ENCODE data around the gene SCAF1.

The SCAF1 gene

GRCh38 chr19:49677901-49678674 is 36.1 kb downstream of the SCAF1 start:
- DNase-seq, result peak; percentile 88
- Mint-ChIP-seq H3K36me3 (peaks cover 12% of the 10 kb centered on the region), H3K4me3 (peak overlapping the region; percentile 83), H3K27me3 (no peaks in the 10 kb centered on the region), H3K27ac (peak overlapping the region; percentile 90), H3K9me3 (no peaks in the 10 kb centered on the region), H3K4me1 (peaks cover 36% of the 10 kb centered on the region)
- CTCF ChIA-PET, result interaction anchor here (0.5 to 7.4 kb wide), 12 partner anchors 8 to 201 kb away, joined by 3 to 78 read pairs (median 3); partner anchors contain the start of genes NOSIP, PRRG2, RCN3 and RRAS

GRCh38 chr19:49678985-49679770 is 37.2 kb downstream of the SCAF1 start:
- Mint-ChIP-seq H3K27me3 (no peaks in the 10 kb centered on the region), H3K9me3 (no peaks in the 10 kb centered on the region), H3K36me3 (peaks cover 18% of the 10 kb centered on the region), H3K4me1 (peaks cover 36% of the 10 kb centered on the region), H3K27ac (peak overlapping the region; percentile 19), H3K4me3 (no peak overlapping the region)
- CTCF ChIA-PET, result interaction anchor here (0.9 to 7.4 kb wide), 7 partner anchors 7 to 202 kb away, joined by 3 to 78 read pairs (median 3); no protein-coding TSS in a partner anchor
- no peak for DNase-seq

GRCh38 chr19:49679771-49680413 is 37.9 kb downstream of the SCAF1 start:
- peak overlapping the region; percentile 21 for H3K4me3 Mint-ChIP-seq
- DNase-seq, result no peak
- no peaks in the 10 kb centered on the region for H3K9me3 Mint-ChIP-seq
- H3K4me1 Mint-ChIP-seq, result peaks cover 36% of the 10 kb centered on the region
- CTCF ChIA-PET, result interaction anchor here (1.8 to 7.4 kb wide), 3 partner anchors 110 to 175 kb away, joined by 6 to 78 read pairs (median 42); no protein-coding TSS in a partner anchor
- H3K27ac Mint-ChIP-seq, result no peak overlapping the region
- H3K36me3 Mint-ChIP-seq, result peaks cover 22% of the 10 kb centered on the region
- H3K27me3 Mint-ChIP-seq, result no peaks in the 10 kb centered on the region

GRCh38 chr19:49680421-49681351 is 38.7 kb downstream of the SCAF1 start:
- CTCF ChIA-PET, result interaction anchor here (0.5 to 7.4 kb wide), 12 partner anchors 9 to 212 kb away, joined by 3 to 78 read pairs (median 3); partner anchors contain the start of genes PRRG2 and RRAS
- Mint-ChIP-seq H3K4me3 (peak overlapping the region; percentile 21), H3K27me3 (no peaks in the 10 kb centered on the region), H3K36me3 (peaks cover 30% of the 10 kb centered on the region), H3K27ac (peak overlapping the region; percentile 19), H3K4me1 (peaks cover 36% of the 10 kb centered on the region), H3K9me3 (no peaks in the 10 kb centered on the region)
- peak; percentile 95 for DNase-seq

- no peak overlapping the region for H3K4me3 Mint-ChIP-seq
- no peaks in the 10 kb centered on the region for H3K27me3 Mint-ChIP-seq
- CTCF ChIA-PET, result interaction anchor here (0.6 to 7.4 kb wide), 3 partner anchors 10 to 250 kb away, joined by 4 to 78 read pairs (median 6); no protein-coding TSS in a partner anchor
- H3K9me3 Mint-ChIP-seq, result no peaks in the 10 kb centered on the region
- peaks cover 31% of the 10 kb centered on the region for H3K36me3 Mint-ChIP-seq
- DNase-seq, result no peak
- peaks cover 27% of the 10 kb centered on the region for H3K4me1 Mint-ChIP-seq
- no peak overlapping the region for H3K27ac Mint-ChIP-seq
Measured at GRCh38 chr19:49681830-49682229, 39.8 kb downstream of the SCAF1 start.

GRCh38 chr19:49682274-49682673 is 40.3 kb downstream of the SCAF1 start:
- no peaks in the 10 kb centered on the region for H3K9me3 Mint-ChIP-seq
- no peak overlapping the region for H3K4me3 Mint-ChIP-seq
- CTCF ChIA-PET, result no interaction called here
- H3K4me1 Mint-ChIP-seq, result peaks cover 30% of the 10 kb centered on the region
- peaks cover 35% of the 10 kb centered on the region for H3K36me3 Mint-ChIP-seq
- no peak for DNase-seq
- H3K27ac Mint-ChIP-seq, result no peak overlapping the region
- no peaks in the 10 kb centered on the region for H3K27me3 Mint-ChIP-seq

- CTCF ChIA-PET, result no interaction called here
- Mint-ChIP-seq H3K27ac (no peak overlapping the region), H3K4me1 (peaks cover 25% of the 10 kb centered on the region), H3K4me3 (no peak overlapping the region), H3K9me3 (no peaks in the 10 kb centered on the region), H3K27me3 (no peaks in the 10 kb centered on the region), H3K36me3 (peaks cover 44% of the 10 kb centered on the region)
- DNase-seq, result no peak
Measured at GRCh38 chr19:49683814-49684250, 41.8 kb downstream of the SCAF1 start.

- CTCF ChIA-PET, result interaction anchor here (0.6 to 1.1 kb wide), 2 partner anchors 84 to 233 kb away, joined by 3 read pairs; partner anchors contain the start of gene PIH1D1
- Mint-ChIP-seq H3K27me3 (no peaks in the 10 kb centered on the region), H3K4me1 (peaks cover 27% of the 10 kb centered on the region), H3K4me3 (no peak overlapping the region), H3K27ac (no peak overlapping the region), H3K9me3 (no peaks in the 10 kb centered on the region), H3K36me3 (peaks cover 44% of the 10 kb centered on the region)
- no peak for DNase-seq
Measured at GRCh38 chr19:49684251-49684982, 42.4 kb downstream of the SCAF1 start.

- Mint-ChIP-seq H3K36me3 (peaks cover 47% of the 10 kb centered on the region), H3K27me3 (peaks cover 5% of the 10 kb centered on the region), H3K4me1 (peaks cover 26% of the 10 kb centered on the region), H3K9me3 (no peaks in the 10 kb centered on the region), H3K27ac (no peak overlapping the region), H3K4me3 (no peak overlapping the region)
- CTCF ChIA-PET, result interaction anchor here (0.6 to 1.7 kb wide), 3 partner anchors 83 to 233 kb away, joined by 3 to 4 read pairs (median 3); partner anchors contain the start of gene PIH1D1
- no peak for DNase-seq
Measured at GRCh38 chr19:49684983-49685553, 43.1 kb downstream of the SCAF1 start.

- DNase-seq, result no peak
- H3K27me3 Mint-ChIP-seq, result peaks cover 13% of the 10 kb centered on the region
- CTCF ChIA-PET, result interaction anchor here (1.7 kb wide), 2 partner anchors 10 to 179 kb away, joined by 4 to 5 read pairs; no protein-coding TSS in a partner anchor
- H3K4me3 Mint-ChIP-seq, result no peak overlapping the region
- no peaks in the 10 kb centered on the region for H3K9me3 Mint-ChIP-seq
- no peak overlapping the region for H3K27ac Mint-ChIP-seq
- H3K36me3 Mint-ChIP-seq, result peaks cover 48% of the 10 kb centered on the region
- peaks cover 26% of the 10 kb centered on the region for H3K4me1 Mint-ChIP-seq
Measured at GRCh38 chr19:49685845-49686332, 43.9 kb downstream of the SCAF1 start.

GRCh38 chr19:49686503-49687088 is 44.6 kb downstream of the SCAF1 start:
- Mint-ChIP-seq H3K4me1 (peaks cover 31% of the 10 kb centered on the region), H3K36me3 (peaks cover 45% of the 10 kb centered on the region), H3K4me3 (no peak overlapping the region), H3K9me3 (no peaks in the 10 kb centered on the region), H3K27me3 (peaks cover 21% of the 10 kb centered on the region), H3K27ac (no peak overlapping the region)
- CTCF ChIA-PET, result interaction anchor here (0.6 to 1.7 kb wide), 3 partner anchors 8 to 180 kb away, joined by 3 to 5 read pairs (median 4); no protein-coding TSS in a partner anchor
- no peak for DNase-seq

- Mint-ChIP-seq H3K27ac (no peak overlapping the region), H3K4me1 (peaks cover 33% of the 10 kb centered on the region), H3K27me3 (peaks cover 26% of the 10 kb centered on the region), H3K36me3 (peaks cover 42% of the 10 kb centered on the region), H3K4me3 (no peak overlapping the region), H3K9me3 (no peaks in the 10 kb centered on the region)
- CTCF ChIA-PET, result interaction anchor here (1.7 kb wide), 1 partner anchor 11 kb away, joined by 5 read pairs; no protein-coding TSS in a partner anchor
- no peak for DNase-seq
Measured at GRCh38 chr19:49687150-49687549, 45.1 kb downstream of the SCAF1 start.
